A549 treated with GW870086 at 1 μM for 4 hours (cell line): ENCODE results near the gene PSTPIP2. TPM values are rescaled to one million over a fixed set of nuclear protein-coding genes. Genes with fewer than 3 reads are reported as not detected.

Experiments used
- total RNA-seq: library from RNA; stranded (reverse); fragments of 200-300 nt; extraction: Qiagen RNA extraction; gene quantifications from 5 replicates; pipeline ENCODE4 v1.2.3, GENCODE V29; 2022; ENCODE audit warnings: low read depth

Gene PSTPIP2
- 0.12 to 0.44 TPM (median 0.24 TPM) in 5 replicates for total RNA-seq

DNA sequence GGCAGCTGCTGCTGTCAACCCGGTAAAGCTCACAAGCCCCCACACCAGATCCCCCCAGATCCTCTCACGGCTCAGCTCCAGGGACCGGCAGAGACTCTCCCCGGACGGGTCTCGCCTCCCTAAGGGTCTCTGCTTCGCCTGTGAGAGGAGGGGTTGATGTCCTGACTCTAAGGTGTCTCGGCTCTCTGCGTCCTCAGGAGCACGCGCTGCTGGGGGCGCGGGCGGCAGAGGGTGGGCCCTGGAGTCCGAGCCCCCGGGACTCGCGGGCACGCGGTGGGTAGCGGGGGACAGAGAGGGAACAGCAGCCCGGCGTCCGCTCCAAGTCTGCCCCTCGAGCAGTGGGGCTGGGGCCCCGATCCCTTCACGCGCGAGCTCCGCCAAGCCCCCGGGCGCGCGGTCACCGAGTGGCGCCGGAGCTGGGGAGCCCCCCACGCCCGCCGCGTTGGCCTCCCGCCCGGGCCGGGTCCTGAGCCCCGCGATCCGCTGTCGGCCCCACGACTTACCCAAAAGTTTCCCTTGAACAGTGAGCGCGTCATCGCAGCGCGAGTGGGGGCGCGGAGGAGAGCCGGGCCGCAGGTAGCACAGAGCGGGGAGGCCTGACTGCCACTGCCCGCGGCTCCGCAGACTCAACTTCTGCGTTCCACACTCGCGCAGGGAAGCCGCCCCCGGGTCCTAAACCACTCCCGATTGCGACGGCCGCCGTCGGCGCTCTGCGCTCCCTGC lies at the start of gene PSTPIP2:
PSTPIP2 (minus strand) TSS at position 608 of the 723 bp plus-strand sequence; CDS start at position 536, 72 bp downstream.

GRCh38 chr18:46104128-46104911 lies 32.3 kb upstream of the PSTPIP2 start, which contains the start of gene HAUS1:
HAUS1 (plus strand) TSS chr18:46104385; CDS start chr18:46104412, 27 bp downstream.

DNA sequence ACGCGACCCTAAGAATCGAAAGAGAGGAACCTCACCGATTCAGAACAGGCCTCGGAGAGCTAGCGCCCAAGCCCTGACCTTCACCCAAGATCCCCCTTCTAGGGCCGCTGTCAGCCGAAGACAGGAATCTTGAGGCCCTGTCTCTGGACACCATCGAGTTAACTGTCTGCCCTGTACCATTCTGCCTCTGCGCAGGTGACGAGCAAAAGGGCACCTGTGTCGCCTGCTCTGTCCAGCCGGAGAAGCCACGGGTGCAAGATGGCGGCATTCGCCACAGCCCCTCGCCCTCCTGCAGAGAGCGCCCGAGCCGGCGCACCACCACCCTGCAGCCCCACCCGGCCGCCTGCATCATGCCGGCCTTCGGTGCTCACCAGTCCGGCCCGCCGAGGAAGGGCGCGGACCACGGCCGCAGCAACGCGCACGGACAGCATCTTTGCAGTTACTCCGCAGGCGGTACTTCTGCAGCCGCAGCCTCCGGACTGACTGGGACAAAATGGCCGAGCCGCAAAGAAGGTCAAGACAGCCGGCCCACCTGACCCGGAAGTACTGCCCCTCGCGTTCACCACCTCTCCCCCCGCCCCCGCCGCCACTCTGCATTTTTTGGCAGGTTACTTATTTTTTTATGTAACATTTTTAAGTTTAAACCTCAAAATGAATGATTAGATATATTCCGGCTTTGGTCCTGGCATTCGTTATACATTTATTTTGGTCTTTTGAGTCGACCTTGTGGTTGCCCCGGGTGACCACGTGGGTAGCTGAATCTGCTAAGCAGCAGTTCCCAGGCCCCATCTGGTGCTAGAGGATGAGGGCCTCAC lies 25.9 kb upstream of the PSTPIP2 start, which contains the start of gene ATP5F1A:
ATP5F1A (minus strand) TSS at position 496 of the 815 bp plus-strand sequence; CDS start at position 431, 65 bp downstream.

DNA sequence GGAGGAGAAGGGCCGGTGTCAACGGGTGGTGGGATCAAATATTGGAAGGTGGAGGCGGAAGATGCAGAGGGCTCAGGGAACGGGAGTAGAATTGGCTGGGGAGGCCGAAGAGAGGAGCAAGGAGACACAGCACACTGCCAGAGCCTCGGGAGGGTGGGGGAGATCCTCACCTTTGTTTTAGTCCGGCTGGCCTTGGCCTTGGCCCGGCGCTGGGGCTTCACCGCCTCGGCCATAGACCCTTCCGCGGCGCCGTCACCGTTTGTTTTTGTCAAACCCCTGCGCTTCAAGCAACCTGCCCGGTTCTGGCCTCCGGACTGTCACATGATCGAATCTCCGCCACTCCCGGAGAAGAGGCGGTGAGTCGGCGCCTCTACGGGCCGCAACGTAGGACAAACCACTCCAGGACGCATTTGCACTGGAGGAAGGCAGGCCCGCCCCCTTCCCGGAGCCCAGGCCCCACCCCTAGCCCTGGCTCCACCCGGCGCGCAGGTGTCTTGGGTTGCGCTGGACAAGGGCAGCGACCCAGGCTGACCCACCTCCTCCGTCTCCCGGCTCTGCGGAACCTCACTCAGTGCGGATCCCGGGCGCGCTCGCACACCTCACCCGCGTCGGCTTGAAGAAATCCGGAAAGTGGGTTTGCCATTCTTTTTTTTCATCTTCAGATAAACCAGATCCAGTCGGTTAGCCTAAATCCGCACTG lies 104.9 kb downstream of the PSTPIP2 start, which contains the start of gene EPG5:
EPG5 (minus strand) TSS at position 323 of the 700 bp plus-strand sequence; CDS start at position 233, 90 bp downstream.

Other genes with a start within 250 kb of the PSTPIP2 start
- gene SIGLEC15, start 246.6 kb downstream of the PSTPIP2 start, total RNA-seq = not detected in 5 replicates
- 3.1 to 4.0 TPM (median 3.6 TPM) in 5 replicates for gene EPG5, start 104.9 kb downstream of the PSTPIP2 start, total RNA-seq
- gene ATP5F1A, start 26.0 kb upstream of the PSTPIP2 start, total RNA-seq = 304 to 327 TPM (median 322 TPM) in 5 replicates
- 32.2 to 44.6 TPM (median 36.0 TPM) in 5 replicates for gene HAUS1, start 32.1 kb upstream of the PSTPIP2 start, total RNA-seq